H9 (cell line): Measurements from ENCODE around the gene ITSN1. TPM values are rescaled to one million over a fixed set of nuclear protein-coding genes. Genes with fewer than 3 reads are reported as not detected.

Experiments used
- DNase-seq: peaks from one replicate; pipeline ENCODE4 v3.0.0-alpha.2; 2017
- H2AFZ ChIP-seq: one replicate; pipeline ENCODE4 v1.6.1; 2013; ENCODE audit warnings: mild to moderate bottlenecking, low read length, control low read depth, moderate library complexity
- H2AK5ac ChIP-seq: 2 replicates; pipeline ENCODE4 v1.6.1; 2013; ENCODE audit warnings: low read length, control low read depth, mixed read lengths; ENCODE audit not compliant: insufficient read length
- H2BK120ac ChIP-seq: one replicate; pipeline ENCODE4 v1.6.1; 2013; ENCODE audit warnings: low read depth, mild to moderate bottlenecking, low read length, control low read depth, inconsistent platforms; ENCODE audit not compliant: poor library complexity, severe bottlenecking
- H2BK12ac ChIP-seq: 2 replicates; pipeline ENCODE4 v1.6.1; 2013; ENCODE audit warnings: low read length, control low read depth, mixed read lengths, low read depth; ENCODE audit not compliant: insufficient read length
- H2BK15ac ChIP-seq: 2 replicates; pipeline ENCODE4 v1.6.1; 2013; ENCODE audit warnings: low read depth, low read length, control low read depth
- H2BK20ac ChIP-seq: one replicate; pipeline ENCODE4 v1.6.1; 2013; ENCODE audit warnings: low read depth, mild to moderate bottlenecking, low read length, control low read depth, inconsistent platforms; ENCODE audit not compliant: poor library complexity, severe bottlenecking
- H2BK5ac ChIP-seq: 2 replicates; pipeline ENCODE4 v1.6.1; 2013; ENCODE audit warnings: low read length, control low read depth, mixed read lengths; ENCODE audit not compliant: insufficient read length
- H3K14ac ChIP-seq: 2 replicates; pipeline ENCODE4 v1.6.1; 2013; ENCODE audit warnings: low read length, control low read depth; ENCODE audit not compliant: insufficient read depth
- H3K18ac ChIP-seq: 2 replicates; pipeline ENCODE4 v1.6.1; 2013; ENCODE audit warnings: low read depth, mild to moderate bottlenecking, mixed read lengths, low read length, control low read depth; ENCODE audit not compliant: insufficient read length
- H3K23ac ChIP-seq: 2 replicates; pipeline ENCODE4 v1.6.1; 2013; ENCODE audit warnings: low read length, control low read depth, mixed read lengths, low read depth; ENCODE audit not compliant: insufficient read length
- H3K23me2 ChIP-seq: 2 replicates; pipeline ENCODE4 v1.6.1; 2013; ENCODE audit warnings: low read depth, mild to moderate bottlenecking, mixed read lengths, low read length, control low read depth; ENCODE audit not compliant: insufficient read length, poor library complexity, severe bottlenecking
- H3K27ac ChIP-seq: 2 replicates; pipeline ENCODE4 v1.5.1; 2013; ENCODE audit warnings: low read length, control low read depth, mixed read lengths, low read depth; ENCODE audit not compliant: insufficient read length
- H3K27me3 ChIP-seq: 2 replicates; pipeline ENCODE4 v1.6.1; 2013; ENCODE audit warnings: low read length, control low read depth, inconsistent platforms; ENCODE audit not compliant: insufficient read depth
- H3K4ac ChIP-seq: 2 replicates; pipeline ENCODE4 v1.6.1; 2013; ENCODE audit warnings: low read depth, mild to moderate bottlenecking, control low read depth, inconsistent platforms, low read length, moderate library complexity
- H3K4me1 ChIP-seq: 2 replicates; pipeline ENCODE4 v1.6.1; 2013; ENCODE audit warnings: low read length, control low read depth, inconsistent platforms; ENCODE audit not compliant: insufficient read depth
- H3K4me2 ChIP-seq: 2 replicates; pipeline ENCODE4 v1.6.1; 2013; ENCODE audit warnings: low read length, control low read depth, mixed read lengths; ENCODE audit not compliant: insufficient read length, insufficient read depth
- H3K56ac ChIP-seq: 2 replicates; pipeline ENCODE4 v1.6.1; 2013; ENCODE audit warnings: low read depth, mild to moderate bottlenecking, mixed read lengths, low read length, control low read depth; ENCODE audit not compliant: insufficient read length
- H3K79me1 ChIP-seq: 2 replicates; pipeline ENCODE4 v1.6.1; 2013; ENCODE audit warnings: low read depth, mild to moderate bottlenecking, moderate library complexity, low read length, control low read depth, inconsistent platforms; ENCODE audit not compliant: insufficient read depth, poor library complexity, severe bottlenecking
- H3K79me2 ChIP-seq: 2 replicates; pipeline ENCODE4 v1.6.1; 2013; ENCODE audit warnings: low read length, control low read depth, inconsistent platforms; ENCODE audit not compliant: insufficient read depth
- H3K9ac ChIP-seq: 2 replicates; pipeline ENCODE4 v1.6.1; 2013; ENCODE audit warnings: low read length, control low read depth, mixed read lengths; ENCODE audit not compliant: insufficient read length; ENCODE audit errors: extremely low read depth
- H3K9me3 ChIP-seq: one replicate; pipeline ENCODE4 v1.6.1; 2013; ENCODE audit warnings: low read depth, low read length, inconsistent platforms; ENCODE audit not compliant: control insufficient read depth
- H3T11ph ChIP-seq: one replicate; pipeline ENCODE4 v1.6.1; 2013; ENCODE audit warnings: mild to moderate bottlenecking, low read length, control low read depth, inconsistent platforms
- H4K20me1 ChIP-seq: one replicate; pipeline ENCODE4 v1.6.1; 2013; ENCODE audit not compliant: control insufficient read depth, insufficient read length, insufficient read depth
- H4K5ac ChIP-seq: 2 replicates; pipeline ENCODE4 v1.6.1; 2013; ENCODE audit warnings: low read depth, mild to moderate bottlenecking, mixed read lengths, low read length, control low read depth; ENCODE audit not compliant: insufficient read length
- H4K8ac ChIP-seq: replicated peaks from 2 replicates; pipeline ENCODE4 v1.6.1; 2013; ENCODE audit warnings: low read length, control low read depth, mixed read lengths, low read depth; ENCODE audit not compliant: insufficient read length
- H4K91ac ChIP-seq: 2 replicates; pipeline ENCODE4 v1.6.1; 2013; ENCODE audit warnings: low read depth, mild to moderate bottlenecking, moderate library complexity, mixed read lengths, low read length, control low read depth; ENCODE audit not compliant: insufficient read length
- H3K27ac Mint-ChIP-seq, 3 experiments: 2 replicates in 2 of 3; 3 replicates in 1 of 3; pipeline ENCODE4 v1.8.0; 2020 to 2021; ENCODE audit warnings: mixed read lengths in 3 of 3, mild to moderate bottlenecking in 1 of 3, moderate library complexity in 1 of 3
- H3K27me3 Mint-ChIP-seq: 2 replicates; pipeline ENCODE4 v1.8.0; 2021; ENCODE audit warnings: low read depth, mild to moderate bottlenecking, moderate library complexity, mixed read lengths
- H3K36me3 Mint-ChIP-seq, 3 experiments: 2 replicates in 2 of 3; 3 replicates in 1 of 3; pipeline ENCODE4 v1.8.0; 2020 to 2021; ENCODE audit warnings: low read depth in 3 of 3, mixed read lengths in 3 of 3; ENCODE audit not compliant: insufficient read depth in 1 of 3
- H3K4me1 Mint-ChIP-seq, 2 experiments: 2 replicates each; pipeline ENCODE4 v1.8.0; 2020; ENCODE audit warnings: mixed read lengths in 2 of 2
- H3K4me3 Mint-ChIP-seq, 2 experiments: 2 replicates in 1 of 2; 3 replicates in 1 of 2; pipeline ENCODE4 v1.8.0; 2020 to 2021; ENCODE audit warnings: mild to moderate bottlenecking in 2 of 2, mixed read lengths in 2 of 2, moderate library complexity in 1 of 2
- H3K9me3 Mint-ChIP-seq, 2 experiments: 2 replicates in 1 of 2; 3 replicates in 1 of 2; pipeline ENCODE4 v1.8.0; 2020; ENCODE audit warnings: mild to moderate bottlenecking in 2 of 2, mixed read lengths in 2 of 2, moderate library complexity in 1 of 2
- WGBS: extraction: QIAGEN DNeasy Blood & Tissue Kit; methylation state at CpG from one replicate; pipeline ENCODE4 v1.1.7; 2013; ENCODE audit warnings: missing lambda C conversion rate, low lambda C conversion rate, mixed read lengths; ENCODE audit not compliant: insufficient read length; ENCODE audit errors: extremely low coverage; 5-methylcytosine and 5-hydroxymethylcytosine counted together
- total RNA-seq: library from RNA; stranded (reverse); gene quantifications from 2 replicates; pipeline ENCODE4 v1.2.1, GENCODE V29; 2021
- TF ChIP-seq, protein P1 (sequence below): fragments of 200-600 bp; sonication (generic); conservative IDR thresholded peaks from 3 replicates; pipeline ENCODE4 v1.8.0; 2021; ENCODE audit warnings: antibody characterized with exemption, mild to moderate bottlenecking

Gene ITSN1
- total RNA-seq, 1 experiment from 2014 or later, result 94.2 TPM

DNA sequence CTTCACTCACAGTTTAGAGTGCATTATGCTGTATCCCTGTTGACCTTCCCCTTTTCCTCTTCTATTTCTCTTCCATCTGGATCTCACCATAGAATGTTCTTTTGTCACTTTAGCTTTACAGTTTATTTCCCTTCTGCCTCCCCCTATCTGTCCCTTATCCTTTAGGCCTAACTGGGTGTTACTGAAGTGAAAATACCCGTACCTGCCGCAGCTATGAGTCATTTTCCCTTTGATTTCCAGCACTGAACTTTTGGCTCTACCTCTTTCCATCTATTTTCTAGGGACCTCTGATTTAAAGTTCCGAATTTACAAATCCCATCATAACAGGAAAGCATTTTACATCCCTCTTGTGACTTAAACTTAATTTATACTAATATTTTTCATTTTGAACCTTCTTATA lies 19.7 kb downstream of the ITSN1 start:
- H3K9me3 ChIP-seq, result no peaks in the 10 kb centered on the region
- H4K20me1 ChIP-seq, result no peaks in the 10 kb centered on the region
- no peak overlapping the region for H2BK5ac ChIP-seq
- H3K23ac ChIP-seq, result no peak overlapping the region
- TF ChIP-seq, protein P1, sequence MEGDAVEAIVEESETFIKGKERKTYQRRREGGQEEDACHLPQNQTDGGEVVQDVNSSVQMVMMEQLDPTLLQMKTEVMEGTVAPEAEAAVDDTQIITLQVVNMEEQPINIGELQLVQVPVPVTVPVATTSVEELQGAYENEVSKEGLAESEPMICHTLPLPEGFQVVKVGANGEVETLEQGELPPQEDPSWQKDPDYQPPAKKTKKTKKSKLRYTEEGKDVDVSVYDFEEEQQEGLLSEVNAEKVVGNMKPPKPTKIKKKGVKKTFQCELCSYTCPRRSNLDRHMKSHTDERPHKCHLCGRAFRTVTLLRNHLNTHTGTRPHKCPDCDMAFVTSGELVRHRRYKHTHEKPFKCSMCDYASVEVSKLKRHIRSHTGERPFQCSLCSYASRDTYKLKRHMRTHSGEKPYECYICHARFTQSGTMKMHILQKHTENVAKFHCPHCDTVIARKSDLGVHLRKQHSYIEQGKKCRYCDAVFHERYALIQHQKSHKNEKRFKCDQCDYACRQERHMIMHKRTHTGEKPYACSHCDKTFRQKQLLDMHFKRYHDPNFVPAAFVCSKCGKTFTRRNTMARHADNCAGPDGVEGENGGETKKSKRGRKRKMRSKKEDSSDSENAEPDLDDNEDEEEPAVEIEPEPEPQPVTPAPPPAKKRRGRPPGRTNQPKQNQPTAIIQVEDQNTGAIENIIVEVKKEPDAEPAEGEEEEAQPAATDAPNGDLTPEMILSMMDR, result no peak
- DNase-seq, result no peak
- H4K8ac ChIP-seq, result no peak overlapping the region
- H3K27me3 ChIP-seq, result no peaks in the 10 kb centered on the region
- no peak overlapping the region for H3K9ac ChIP-seq
- H3K27ac ChIP-seq, result no peak overlapping the region
- H3T11ph ChIP-seq, result no peak overlapping the region
- Mint-ChIP-seq H3K36me3 (peaks cover 2 to 13% (median 2%) of the 10 kb centered on the region in 3 experiments; a peak in 4 of 7 replicates), H3K27me3 (no peaks in the 10 kb centered on the region), H3K9me3 (no peaks in the 10 kb centered on the region), H3K27ac (peak overlapping the region; percentile 2 to 69 (median 25); a peak in 5 of 7 replicates), H3K4me1 (peaks cover 33 to 44% of the 10 kb centered on the region in 2 experiments), H3K4me3 (no peak overlapping the region)
- no peak overlapping the region for H2BK120ac ChIP-seq
- H3K4ac ChIP-seq, result no peak overlapping the region
- no peak overlapping the region for H2BK12ac ChIP-seq
- WGBS, result no CpG with 5 or more reads among the region's 3 CpGs
- no peak overlapping the region for H3K18ac ChIP-seq
- H4K91ac ChIP-seq, result no peak overlapping the region
- H2AK5ac ChIP-seq, result no peak overlapping the region
- H3K4me1 ChIP-seq, result no peaks in the 10 kb centered on the region
- H3K4me2 ChIP-seq, result no peak overlapping the region
- H2BK20ac ChIP-seq, result no peak overlapping the region
- no peak overlapping the region for H2BK15ac ChIP-seq
- H3K23me2 ChIP-seq, result no peaks in the 10 kb centered on the region
- peaks cover 35% of the 10 kb centered on the region; the same call in 1 of the 2 replicates for H3K79me2 ChIP-seq
- no peak overlapping the region for H4K5ac ChIP-seq
- H3K56ac ChIP-seq, result no peak overlapping the region
- peaks cover 9% of the 10 kb centered on the region for H3K79me1 ChIP-seq
- H3K14ac ChIP-seq, result no peak overlapping the region
- H2AFZ ChIP-seq, result no peak overlapping the region
